Astrocyte (in vitro differentiated cells and primary cell): ENCODE data around the gene LBHD1.

Source experiments
- EZH2 ChIP-seq: IDR thresholded peaks from 2 replicates; pipeline ENCODE4 v1.6.1; 2012; ENCODE audit warnings: mild to moderate bottlenecking, low read length, inconsistent platforms; ENCODE audit not compliant: insufficient read depth
- TF ChIP-seq, protein P1 (sequence below): IDR thresholded peaks from 2 replicates; pipeline ENCODE4 v1.5.1; 2011; ENCODE audit warnings: low read depth, mild to moderate bottlenecking, inconsistent platforms, low read length, moderate library complexity; ENCODE audit not compliant: insufficient read depth

DNA sequence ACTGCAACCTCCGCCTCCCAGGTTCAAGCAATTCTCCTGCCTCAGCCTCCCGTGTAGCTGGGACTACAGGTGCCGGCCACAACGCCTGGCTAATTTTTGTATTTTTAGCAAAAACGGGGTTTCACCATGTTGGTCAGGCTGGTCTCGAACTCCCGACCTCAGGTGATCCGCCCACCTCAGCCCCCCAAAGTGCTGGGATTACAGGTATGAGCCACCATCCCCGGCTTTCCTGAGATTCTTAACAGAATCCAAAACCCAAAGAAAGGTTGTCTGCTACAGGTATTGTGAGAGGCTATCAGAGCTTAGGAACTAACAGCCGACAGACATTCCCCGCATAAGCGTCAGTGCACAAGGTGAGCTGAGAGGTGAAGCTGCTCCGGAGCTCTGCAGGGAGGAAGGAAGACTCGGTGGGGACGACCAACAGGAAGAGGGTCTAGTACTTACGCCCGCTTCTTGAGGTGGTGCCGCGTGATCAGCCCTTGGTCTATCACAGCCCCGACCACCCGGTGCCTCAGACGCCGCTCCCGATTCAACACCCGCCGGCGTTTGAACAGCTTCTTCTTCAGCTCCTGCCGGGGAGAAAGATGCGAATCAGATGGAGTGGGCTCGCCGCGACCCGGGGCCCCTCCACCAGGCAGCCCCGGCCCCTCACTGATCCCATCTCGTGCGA is 7.5 kb downstream of the LBHD1 start:
- TF ChIP-seq, protein P1, sequence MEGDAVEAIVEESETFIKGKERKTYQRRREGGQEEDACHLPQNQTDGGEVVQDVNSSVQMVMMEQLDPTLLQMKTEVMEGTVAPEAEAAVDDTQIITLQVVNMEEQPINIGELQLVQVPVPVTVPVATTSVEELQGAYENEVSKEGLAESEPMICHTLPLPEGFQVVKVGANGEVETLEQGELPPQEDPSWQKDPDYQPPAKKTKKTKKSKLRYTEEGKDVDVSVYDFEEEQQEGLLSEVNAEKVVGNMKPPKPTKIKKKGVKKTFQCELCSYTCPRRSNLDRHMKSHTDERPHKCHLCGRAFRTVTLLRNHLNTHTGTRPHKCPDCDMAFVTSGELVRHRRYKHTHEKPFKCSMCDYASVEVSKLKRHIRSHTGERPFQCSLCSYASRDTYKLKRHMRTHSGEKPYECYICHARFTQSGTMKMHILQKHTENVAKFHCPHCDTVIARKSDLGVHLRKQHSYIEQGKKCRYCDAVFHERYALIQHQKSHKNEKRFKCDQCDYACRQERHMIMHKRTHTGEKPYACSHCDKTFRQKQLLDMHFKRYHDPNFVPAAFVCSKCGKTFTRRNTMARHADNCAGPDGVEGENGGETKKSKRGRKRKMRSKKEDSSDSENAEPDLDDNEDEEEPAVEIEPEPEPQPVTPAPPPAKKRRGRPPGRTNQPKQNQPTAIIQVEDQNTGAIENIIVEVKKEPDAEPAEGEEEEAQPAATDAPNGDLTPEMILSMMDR, result no peak
- no peak for TF ChIP-seq EZH2
